GM10847 (cell line): ENCODE data around the gene KRT40.

ENCODE experiments used
- POLR2A ChIP-seq: IDR thresholded peaks from 2 replicates; pipeline ENCODE4 v1.6.1; 2011; ENCODE audit not compliant: insufficient read length; ENCODE audit errors: extremely low read depth

Gene KRT40

DNA sequence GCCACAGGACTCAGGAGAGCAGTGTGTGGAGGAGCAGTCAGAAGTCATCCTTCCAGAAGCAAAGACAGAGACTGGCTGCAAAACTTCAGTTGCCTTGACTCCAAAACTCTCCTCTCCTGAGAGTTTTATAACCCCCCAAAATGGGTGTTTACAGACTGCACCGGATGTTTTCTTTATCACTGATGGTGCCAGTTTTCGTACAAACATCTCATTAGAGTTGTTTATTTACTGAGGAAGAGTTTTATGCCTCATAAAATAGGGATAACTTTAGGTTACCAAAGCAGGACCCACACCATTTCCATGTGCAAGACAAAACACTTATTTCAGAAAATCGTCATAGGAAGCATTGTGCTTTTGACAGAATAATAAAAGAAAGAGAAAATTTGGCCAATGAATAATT lies at the start of gene KRT40:
KRT40 (minus strand) TSS at position 101 of the 400 bp plus-strand sequence; CDS start at position 48, 53 bp downstream.
- TF ChIP-seq POLR2A, result no peak

DNA sequence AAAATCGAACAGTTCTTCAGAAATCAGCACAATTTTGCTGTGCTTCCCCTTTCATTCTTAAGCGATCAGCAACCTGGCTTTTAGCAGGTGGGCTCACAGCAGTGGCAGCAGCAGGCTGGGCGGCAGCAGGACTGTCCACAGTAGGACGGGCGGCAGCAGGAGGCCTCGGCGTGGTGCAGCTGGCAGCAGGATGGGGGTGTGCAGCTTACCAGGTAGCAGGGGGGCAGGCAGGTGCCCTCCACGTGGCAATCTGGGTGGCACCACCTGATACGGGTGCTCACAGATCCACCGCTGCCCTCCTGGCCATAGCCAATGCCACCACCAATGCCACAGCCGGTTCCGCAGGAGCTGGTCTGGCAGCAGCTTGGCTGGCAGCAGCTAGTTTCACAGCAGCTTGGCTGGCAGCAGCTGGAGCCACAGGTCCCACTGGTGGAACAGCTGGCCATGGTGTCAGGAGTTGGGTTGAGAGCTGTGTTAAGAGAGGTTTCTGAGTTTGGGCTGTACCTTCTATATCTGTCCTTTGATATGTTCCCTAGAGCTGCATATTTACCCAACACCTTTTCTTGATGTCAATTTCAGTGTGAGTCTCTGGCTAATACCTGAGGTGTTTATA lies 45.6 kb upstream of the KRT40 start, which contains the start of gene KRTAP1-4:
KRTAP1-4 (minus strand) TSS at position 563 of the 613 bp plus-strand sequence; CDS start at position 446, 117 bp downstream.
- no peak for TF ChIP-seq POLR2A

DNA sequence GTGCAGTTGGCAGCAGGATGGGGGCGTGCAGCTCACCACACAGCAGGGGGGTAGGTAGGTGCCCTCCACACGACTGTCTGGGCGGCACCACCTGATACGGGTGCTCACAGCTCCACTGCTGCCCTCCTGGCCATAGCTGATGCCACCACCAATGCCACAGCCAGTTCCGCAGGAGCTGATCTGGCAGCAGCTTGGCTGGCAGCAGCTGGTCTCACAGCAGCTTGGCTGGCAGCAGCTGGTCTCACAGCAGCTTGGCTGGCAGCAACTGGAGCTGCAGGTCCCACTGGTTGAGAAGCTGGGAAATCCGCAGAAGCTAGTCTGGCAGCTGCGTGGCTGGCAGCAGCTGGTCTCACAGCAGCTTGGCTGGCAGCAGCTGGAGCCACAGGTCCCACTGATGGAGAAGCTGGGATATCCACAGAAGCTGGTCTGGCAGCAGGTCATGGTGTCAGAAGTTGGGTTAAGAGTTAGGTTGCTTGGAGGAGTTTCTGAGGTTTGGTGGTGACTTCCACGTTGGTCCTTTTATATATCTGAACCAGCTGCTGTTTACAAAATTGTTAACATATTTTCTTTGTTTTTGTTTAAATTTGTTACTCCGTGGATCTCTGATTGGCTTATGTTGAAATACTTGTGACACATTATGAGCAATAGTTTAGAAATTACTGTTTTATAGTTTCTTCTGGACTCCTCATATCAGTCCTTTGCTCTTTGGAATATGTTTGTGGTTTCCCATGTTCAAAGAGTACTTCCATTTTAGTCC lies 42.8 kb upstream of the KRT40 start, which contains the start of gene KRTAP1-5:
KRTAP1-5 (minus strand) TSS at position 494 of the 757 bp plus-strand sequence; CDS start at position 441, 53 bp downstream.
- TF ChIP-seq POLR2A, result no peak

DNA sequence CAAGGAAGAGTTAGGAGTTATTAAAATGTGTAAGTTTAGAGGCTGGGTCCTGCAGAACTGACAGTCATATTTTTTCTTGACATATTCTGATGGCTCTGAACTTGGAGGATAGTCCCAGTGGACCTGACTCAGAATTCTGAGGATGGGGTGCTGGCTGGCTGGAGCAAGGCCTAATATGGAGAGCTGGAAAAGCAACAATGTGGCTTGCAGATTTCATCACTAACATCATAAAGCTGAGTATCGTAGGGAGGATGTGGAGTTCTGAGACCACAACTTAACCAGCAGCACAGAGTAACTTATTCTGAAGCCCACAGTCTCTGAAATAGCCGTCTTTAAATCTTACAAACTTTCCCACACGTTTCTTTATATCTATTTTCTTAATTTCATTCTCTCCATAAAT lies 40.6 kb upstream of the KRT40 start:
- TF ChIP-seq POLR2A, result no peak

DNA sequence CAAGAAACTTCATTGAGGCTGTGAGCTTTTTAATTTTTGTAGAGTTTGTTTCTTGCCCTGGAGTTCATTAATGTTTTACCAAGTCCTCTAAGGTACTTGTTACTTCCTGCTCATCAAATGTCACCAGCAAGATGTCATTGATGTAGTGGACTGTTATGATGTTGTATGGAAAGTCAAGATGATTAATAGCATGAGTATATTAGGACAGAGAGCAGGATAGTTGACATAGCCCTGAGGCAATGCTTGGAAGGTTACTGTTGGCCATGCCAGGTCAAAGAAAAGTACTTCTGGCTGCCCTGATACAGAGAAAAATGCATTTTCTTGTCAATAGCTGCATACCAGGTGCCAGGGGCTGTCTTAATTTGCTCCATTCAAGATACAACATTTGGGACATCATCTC lies 36.2 kb upstream of the KRT40 start:
- no peak for TF ChIP-seq POLR2A

DNA sequence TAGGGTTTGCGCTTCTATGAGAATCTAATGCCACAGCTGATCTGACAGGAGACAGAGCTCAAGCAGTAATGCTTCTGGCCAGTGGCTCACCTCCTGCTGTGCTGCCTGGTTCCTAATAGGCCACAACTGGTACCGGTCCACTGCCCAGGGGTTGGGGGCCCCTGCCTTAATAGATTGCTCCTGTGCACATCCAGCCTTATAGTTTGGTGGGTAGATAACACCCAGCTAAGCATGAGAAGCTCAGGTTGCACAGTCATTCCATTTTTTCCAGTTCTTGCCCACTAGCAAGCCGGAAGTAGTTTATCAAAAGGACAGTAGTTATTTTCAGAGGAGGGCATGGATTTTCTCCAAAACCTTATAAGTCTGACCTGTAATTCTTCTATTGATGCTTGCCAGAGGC lies 35.3 kb upstream of the KRT40 start:
- no peak for TF ChIP-seq POLR2A

DNA sequence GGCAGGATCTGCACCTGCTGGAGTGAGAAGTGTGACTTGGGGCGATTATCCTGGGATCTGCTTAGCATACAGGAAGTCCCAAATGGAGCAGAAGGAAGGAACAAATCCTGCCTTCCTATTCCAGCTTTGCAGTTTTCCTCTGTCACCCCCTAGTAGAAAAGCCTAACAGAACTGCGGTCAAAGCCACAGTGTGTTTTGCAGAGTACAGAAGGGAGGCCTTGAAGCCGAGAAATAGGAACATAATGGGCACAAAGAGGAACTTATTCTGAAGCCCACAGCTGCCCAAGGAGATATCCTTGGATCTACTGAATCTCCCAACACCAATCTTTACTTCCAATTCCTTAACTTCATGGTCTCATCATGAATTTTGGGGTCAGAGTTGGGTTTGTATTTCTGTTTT lies 34.4 kb upstream of the KRT40 start:
- TF ChIP-seq POLR2A, result no peak

DNA sequence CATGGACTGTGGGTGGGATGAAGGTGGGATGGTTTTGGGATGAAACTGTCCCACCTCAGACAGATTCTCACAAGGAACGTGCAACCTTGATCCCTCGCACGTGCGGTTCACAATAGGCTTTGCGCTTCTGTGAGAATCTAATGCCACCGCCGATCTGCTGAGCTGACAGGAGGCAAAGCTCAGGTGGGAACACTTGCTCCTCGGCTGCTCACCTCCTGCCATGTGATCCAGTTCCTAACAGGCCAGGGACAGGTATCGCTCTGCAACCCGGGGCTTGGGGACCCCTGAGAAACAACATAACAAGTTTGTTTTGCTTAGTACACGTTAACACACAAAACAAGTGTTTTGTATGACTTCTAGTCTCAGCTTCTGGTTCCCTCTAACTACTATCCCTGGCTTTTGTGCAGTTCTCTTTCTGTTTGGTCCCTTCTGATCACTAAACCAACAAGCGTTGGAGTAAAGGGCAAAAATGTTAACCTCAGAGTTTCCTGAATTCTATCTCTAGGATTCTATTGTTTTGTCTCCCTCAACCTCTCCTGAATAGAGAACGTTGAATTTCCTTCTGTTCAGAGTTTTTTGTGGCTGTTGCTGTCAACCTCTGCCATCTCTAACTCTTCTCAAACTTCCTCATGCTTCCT lies 32.6 kb upstream of the KRT40 start:
- no peak for TF ChIP-seq POLR2A

DNA sequence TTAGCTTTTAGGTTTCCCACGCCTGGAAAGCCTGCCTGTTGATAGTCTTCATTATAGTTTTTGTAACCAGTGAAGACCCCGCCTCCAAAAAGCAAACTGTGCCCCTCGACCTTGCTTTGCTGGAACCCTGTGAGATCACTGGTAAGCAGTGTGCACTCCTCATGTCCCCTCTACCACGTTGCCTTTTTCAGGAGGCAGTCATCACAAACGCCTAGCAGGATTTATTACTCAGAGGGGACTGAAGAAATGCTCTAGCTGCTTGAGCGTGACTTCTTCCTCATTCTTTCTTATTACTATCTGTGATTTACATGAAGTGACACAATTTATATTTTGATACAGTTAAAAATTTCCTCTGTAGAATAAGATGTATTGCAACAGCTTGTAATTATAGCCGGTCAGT lies 31.3 kb upstream of the KRT40 start:
- TF ChIP-seq POLR2A, result no peak

DNA sequence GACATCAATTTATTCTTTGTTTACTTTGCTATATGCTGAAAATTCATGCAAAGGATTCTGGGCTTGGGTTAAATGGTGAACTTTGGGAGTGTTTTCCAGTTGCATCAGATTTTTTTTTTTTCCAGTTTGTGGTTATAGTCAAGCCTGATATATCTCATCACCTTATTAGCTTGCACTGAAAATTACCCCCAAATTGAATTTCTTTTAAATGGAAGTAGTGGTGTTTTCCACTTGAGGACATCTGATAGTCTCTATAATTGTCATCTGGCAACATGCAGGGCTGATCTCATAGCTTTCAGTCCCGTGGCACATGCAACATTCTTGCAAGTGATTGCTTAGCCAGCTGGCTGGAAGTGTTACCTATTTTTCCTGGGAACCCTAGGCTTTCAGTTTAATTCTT lies 29.5 kb upstream of the KRT40 start:
- no peak for TF ChIP-seq POLR2A

DNA sequence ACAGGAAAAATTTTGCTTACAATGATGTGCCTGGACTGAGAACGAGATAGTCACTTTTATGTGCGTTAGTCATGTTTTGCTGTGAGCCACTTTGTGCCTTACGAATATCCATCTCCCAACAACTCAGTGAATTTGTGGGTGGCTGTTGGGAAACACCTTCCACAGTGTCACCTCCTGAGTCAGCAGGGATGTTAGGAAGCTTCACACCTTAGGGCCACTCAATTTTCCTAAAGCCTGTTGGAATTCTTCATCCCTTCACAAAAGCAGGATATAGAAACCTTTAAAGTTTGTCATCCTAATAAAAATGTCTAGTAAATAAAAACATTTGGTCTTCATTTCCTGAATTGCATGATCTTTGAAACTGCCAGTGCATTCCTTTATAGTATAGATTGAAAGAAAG lies 29.1 kb upstream of the KRT40 start:
- no peak for TF ChIP-seq POLR2A

DNA sequence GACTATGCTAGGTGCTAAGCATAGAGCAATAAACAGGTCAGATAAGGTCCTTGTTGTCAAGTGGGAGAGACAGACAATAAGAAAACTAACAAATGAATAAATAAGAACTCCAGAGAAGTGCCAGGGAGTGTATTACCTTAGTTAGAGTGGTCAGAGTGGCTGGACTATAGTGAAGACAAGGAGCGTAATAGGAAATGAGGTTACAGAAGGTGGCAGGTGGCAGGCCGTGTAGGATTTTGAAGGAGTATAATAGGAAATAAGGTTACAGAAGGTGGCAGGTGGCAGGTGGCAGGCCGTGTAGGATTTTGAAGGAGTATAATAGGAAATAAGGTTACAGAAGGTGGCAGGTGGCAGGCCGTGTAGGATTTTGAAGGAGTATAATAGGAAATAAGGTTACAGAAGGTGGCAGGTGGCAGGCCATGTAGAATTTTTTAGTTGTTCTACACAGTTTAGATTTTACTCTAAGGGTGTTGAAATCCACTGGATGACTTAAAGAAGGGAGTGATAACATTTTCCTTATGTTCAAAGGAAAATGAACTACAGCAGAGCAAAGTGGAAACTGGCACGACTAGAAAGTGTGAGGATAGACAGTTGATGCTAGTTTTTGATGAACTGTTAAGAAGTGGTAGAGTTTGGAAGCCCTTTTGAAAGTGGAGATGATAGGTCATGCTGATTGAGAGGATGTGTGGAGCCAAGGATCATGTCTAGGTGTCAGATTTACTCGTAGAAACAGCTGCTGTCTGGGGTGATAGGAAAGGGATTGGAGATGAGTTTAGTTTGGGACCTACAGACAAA lies 28.4 kb upstream of the KRT40 start:
- TF ChIP-seq POLR2A, result no peak

DNA sequence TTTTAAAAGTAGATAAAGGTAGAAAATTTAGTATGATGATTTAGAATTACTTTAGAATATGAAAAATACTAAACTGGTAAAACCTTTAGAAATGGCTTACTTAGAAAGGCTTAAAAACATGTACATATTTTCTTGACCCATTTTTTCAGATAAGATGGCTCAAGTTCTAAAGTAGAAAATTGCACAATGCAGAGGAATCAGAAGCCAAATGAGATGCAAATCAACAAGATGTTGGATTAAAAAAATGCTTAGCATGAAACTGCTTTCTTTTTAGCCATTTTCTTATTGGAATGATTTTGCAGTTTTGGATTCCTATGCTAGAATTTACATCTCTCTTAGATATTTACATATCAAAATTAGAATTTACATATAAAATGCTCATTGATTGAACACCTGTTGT lies 26.3 kb upstream of the KRT40 start:
- TF ChIP-seq POLR2A, result no peak

DNA sequence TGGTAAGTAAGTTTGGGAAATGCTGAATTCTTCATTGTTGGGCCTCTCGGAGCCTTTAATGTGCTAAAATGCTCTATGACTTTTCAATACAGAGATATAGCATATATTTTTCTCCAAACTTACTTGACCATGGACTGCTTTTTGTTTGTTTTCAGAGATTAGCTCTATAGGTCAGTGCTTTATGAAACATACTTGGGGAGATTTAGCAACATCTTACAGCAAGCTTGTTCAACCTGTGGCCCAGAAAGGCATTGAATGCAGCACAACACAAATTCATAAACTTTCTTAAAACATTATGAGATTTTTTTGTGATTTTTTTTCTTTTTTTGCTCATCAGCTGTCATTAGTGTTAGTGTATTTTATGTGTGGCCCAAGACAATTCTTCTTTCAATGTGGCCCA lies 25.8 kb upstream of the KRT40 start:
- TF ChIP-seq POLR2A, result no peak

DNA sequence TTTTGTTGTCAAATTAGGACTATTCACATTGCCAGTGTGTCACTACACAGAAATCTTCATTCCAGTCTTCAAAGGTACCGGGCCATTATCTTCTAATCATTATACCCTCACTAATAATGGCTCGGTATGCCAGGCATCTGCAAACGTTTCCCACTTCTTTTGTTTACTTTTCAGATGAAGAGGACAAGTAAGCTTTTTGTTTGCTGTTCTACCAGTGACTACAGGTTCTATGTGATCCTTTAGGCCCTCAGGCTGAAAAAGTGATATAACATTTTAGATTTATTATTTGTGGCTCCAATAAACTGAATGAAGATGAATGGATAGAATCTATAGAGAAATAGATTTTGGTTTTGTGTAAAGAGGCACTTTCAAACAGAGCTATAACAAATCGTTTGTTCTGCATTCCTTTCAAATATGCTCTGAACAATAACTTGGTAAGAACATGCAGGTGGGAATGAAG lies 25.2 kb upstream of the KRT40 start:
- TF ChIP-seq POLR2A, result no peak

DNA sequence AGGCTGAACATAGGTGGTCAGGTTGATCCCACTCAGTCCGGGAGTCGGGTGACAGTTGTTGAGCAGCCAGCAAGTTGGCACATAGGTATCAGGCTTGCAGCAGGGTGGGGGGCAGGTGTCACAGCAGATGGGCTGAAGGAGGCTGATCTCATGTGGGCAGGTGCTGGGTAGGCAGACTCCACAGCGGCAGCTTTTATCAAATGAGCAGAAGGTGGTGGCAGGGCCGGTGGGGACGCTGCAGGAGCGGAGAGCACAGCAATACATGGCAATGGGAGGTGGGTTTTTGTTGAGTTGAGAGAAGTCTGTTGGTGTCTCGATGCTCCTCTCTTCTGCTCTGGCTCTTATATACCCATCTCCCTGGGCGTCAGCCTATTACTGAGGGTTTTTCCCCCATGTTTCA lies 24.7 kb upstream of the KRT40 start, which contains the start of gene KRTAP3-1:
KRTAP3-1 (minus strand) TSS at position 318 of the 400 bp plus-strand sequence; CDS start at position 264, 54 bp downstream.
- TF ChIP-seq POLR2A, result no peak

DNA sequence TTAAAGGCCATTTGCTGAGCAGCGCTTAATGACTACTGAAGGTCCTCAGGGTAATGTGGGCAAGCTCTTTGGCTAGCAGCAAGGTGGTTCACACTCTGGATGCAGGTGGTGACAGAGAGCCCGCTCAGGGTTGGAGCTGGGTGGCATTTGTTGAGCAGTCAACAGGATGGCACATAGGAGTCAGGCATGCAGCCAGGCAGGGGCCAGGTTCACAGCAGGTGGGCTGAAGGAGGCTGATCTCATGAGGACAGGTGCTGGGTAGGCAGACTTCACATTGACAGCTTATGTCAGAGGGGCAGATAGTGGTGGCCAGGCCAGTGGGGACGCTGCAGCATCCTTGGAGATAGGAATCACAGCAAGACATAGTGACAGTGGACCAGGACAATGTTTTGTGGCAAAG lies 20.3 kb upstream of the KRT40 start:
- TF ChIP-seq POLR2A, result no peak
